ENCODE data around the gene IFTAP.

Gene IFTAP

DNA sequence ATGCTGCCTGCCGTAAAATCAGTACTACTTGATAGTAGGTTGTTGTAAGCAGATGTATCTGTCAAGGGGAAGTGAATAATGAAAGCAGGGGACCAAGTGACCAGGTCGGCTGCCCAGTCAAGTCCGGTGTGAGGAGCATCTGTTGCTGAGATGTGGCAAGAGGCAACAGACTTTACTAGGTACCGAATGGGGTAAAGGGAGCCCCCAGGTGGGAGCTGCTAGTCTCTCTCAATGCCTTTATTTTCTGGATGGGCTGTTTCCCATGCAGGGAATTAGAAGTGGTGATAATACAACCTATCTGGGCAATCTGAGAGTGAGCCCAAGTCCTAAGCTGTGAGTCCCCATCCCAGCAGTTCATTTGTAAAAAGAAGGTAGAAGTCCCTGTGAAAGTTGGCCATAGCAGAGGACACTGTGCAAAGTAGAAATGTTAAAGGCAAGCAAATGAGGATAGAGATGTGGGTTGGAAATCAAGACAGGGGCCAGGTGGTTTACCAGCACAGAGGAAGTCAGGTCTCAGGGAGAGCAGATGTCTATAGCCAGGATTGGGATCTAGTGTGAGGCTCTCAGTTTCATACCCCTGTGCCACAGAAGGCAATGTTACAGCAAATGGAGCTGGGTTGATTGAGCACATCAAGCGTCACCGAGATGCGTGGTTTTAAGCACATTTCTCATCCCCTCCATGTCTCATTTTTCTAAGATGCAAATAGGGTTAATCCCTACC lies 94.4 kb downstream of the IFTAP start:
- Histone ChIP-seq H3K27ac (ENCODE audit: low read length) (no peak overlapping the region), H3K4me3 (ENCODE audit: low read length) (no peak overlapping the region), H3K9me3 (ENCODE audit: control insufficient read depth, insufficient read depth, low read length) (no peaks in the 10 kb centered on the region), H3K27me3 (ENCODE audit: control insufficient read depth, insufficient read depth, low read length) (no peaks in the 10 kb centered on the region), H3K4me1 (ENCODE audit: control insufficient read depth, insufficient read depth, low read length) (no peaks in the 10 kb centered on the region), H3K36me3 (ENCODE audit: control insufficient read depth, insufficient read depth, low read length) (no peaks in the 10 kb centered on the region)
- no peak for DNase-seq (ENCODE audit: low read depth, low spot score)
- WGBS (ENCODE audit: insufficient coverage, insufficient read length): no CpG with 5 or more reads among the region's 7 CpGs

DNA sequence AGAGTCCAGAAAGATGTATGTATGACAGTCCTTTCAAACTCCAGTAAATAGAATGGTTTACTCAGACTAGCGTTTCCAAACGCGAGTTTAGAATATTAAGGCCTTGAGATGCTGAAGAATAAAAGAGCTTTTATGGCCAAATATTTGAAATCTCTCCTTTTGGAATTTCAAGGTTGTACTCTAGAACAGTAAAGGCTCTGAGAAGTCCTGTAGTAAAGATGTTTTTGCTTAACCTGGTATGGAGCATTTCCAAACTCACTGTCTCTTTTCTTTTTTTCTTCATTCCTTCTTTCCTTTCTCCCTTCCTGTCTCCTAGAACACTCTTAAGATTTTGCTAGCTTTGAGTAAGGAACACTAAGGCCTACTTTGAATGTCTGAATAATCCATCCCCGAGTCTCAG lies 95.1 kb downstream of the IFTAP start:
- no peak for DNase-seq (ENCODE audit: low read depth, low spot score)
- Histone ChIP-seq H3K4me3 (ENCODE audit: low read length) (no peak overlapping the region), H3K27me3 (ENCODE audit: control insufficient read depth, insufficient read depth, low read length) (no peaks in the 10 kb centered on the region), H3K36me3 (ENCODE audit: control insufficient read depth, insufficient read depth, low read length) (no peaks in the 10 kb centered on the region), H3K9me3 (ENCODE audit: control insufficient read depth, insufficient read depth, low read length) (no peaks in the 10 kb centered on the region), H3K4me1 (ENCODE audit: control insufficient read depth, insufficient read depth, low read length) (no peaks in the 10 kb centered on the region), H3K27ac (ENCODE audit: low read length) (no peak overlapping the region)
- WGBS (ENCODE audit: insufficient coverage, insufficient read length): no CpG with 5 or more reads among the region's 4 CpGs

DNA sequence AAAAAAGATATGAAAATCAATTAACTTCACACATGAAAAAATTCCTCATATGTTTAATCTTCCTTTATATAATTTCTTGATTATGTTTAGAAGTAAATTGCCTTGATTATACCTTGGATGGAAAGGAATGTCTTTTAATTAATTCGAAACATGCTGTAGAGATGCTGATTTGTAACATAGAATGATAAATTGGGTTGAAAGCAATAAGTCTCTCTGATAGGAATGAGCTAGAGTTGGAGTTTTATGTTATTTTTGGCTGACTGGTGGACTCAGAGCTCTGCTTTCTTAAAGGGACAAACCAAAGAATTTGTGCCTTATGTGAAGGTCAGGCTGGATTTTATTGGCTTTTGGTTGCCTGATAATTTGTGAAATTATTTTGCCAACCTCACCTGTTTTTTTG lies 98.4 kb downstream of the IFTAP start:
- no peaks in the 10 kb centered on the region for H3K4me1 ChIP-seq (ENCODE audit: control insufficient read depth, insufficient read depth, low read length)
- H3K4me3 ChIP-seq (ENCODE audit: low read length): no peak overlapping the region
- no CpG with 5 or more reads among the region's 1 CpG for WGBS (ENCODE audit: insufficient coverage, insufficient read length)
- DNase-seq (ENCODE audit: low read depth, low spot score): no peak
- H3K36me3 ChIP-seq (ENCODE audit: control insufficient read depth, insufficient read depth, low read length): no peaks in the 10 kb centered on the region
- H3K27me3 ChIP-seq (ENCODE audit: control insufficient read depth, insufficient read depth, low read length): no peaks in the 10 kb centered on the region
- H3K9me3 ChIP-seq (ENCODE audit: control insufficient read depth, insufficient read depth, low read length): no peaks in the 10 kb centered on the region
- no peak overlapping the region for H3K27ac ChIP-seq (ENCODE audit: low read length)

DNA sequence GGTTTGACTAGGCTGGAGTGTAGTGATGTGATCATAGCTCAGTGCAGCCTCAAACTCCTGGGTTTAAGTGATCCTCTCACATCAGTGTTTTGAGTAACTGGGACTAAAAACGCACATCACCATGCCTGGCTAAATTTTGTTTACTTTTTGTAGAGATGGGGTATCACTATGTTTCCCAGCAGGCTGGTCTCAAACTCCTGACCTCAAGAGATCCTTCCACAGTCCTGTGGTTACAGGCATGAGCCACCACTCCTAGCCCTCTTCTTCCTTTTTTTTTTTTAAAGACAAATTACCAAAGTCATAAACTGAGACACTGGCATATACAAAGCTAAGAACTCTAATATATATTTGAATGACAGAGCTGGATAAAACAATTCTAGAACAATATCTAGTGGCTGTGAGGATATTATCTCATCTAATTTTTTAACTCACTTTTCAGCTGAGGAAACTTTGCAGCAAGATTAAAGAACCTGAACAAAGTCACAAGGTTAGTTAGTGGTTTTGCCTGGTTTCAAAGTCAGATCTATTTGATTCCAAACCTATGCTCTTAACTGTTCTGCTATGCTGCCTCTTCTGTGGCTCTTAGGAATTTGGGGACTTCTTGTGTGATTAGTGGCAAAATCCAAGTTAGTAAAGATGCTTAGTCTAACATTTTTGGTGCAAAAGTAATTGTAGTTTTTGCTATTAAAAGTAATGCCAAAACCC lies 99.0 kb downstream of the IFTAP start:
- no peaks in the 10 kb centered on the region for H3K9me3 ChIP-seq (ENCODE audit: control insufficient read depth, insufficient read depth, low read length)
- no peak overlapping the region for H3K27ac ChIP-seq (ENCODE audit: low read length)
- no peaks in the 10 kb centered on the region for H3K4me1 ChIP-seq (ENCODE audit: control insufficient read depth, insufficient read depth, low read length)
- WGBS (ENCODE audit: insufficient coverage, insufficient read length): no CpG with 5 or more reads among the region's 1 CpG
- H3K4me3 ChIP-seq (ENCODE audit: low read length): no peak overlapping the region
- no peak for DNase-seq (ENCODE audit: low read depth, low spot score)
- no peaks in the 10 kb centered on the region for H3K27me3 ChIP-seq (ENCODE audit: control insufficient read depth, insufficient read depth, low read length)
- H3K36me3 ChIP-seq (ENCODE audit: control insufficient read depth, insufficient read depth, low read length): no peaks in the 10 kb centered on the region

DNA sequence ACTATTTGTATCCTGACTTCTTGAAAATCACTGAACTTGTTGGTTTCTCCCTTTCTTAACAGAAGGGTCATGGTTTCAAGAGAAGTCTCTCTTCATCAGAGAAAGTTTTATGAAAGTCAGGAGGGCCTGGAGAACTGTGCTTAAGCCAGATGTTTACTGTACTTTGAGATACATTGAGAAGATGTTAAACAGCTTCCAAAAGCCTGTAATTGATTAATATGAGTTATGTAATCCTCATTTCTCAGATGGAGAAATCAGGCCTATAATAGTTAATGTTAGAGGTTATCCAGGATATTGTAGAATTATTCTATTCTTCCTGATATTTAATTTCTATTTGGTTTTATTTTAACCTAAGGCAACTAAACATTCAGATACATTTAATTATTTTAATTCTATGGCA lies 100.8 kb downstream of the IFTAP start:
- H3K4me3 ChIP-seq (ENCODE audit: low read length): no peak overlapping the region
- H3K27me3 ChIP-seq (ENCODE audit: control insufficient read depth, insufficient read depth, low read length): no peaks in the 10 kb centered on the region
- H3K4me1 ChIP-seq (ENCODE audit: control insufficient read depth, insufficient read depth, low read length): no peaks in the 10 kb centered on the region
- H3K36me3 ChIP-seq (ENCODE audit: control insufficient read depth, insufficient read depth, low read length): no peaks in the 10 kb centered on the region
- no peaks in the 10 kb centered on the region for H3K9me3 ChIP-seq (ENCODE audit: control insufficient read depth, insufficient read depth, low read length)
- no peak overlapping the region for H3K27ac ChIP-seq (ENCODE audit: low read length)
- no peak for DNase-seq (ENCODE audit: low read depth, low spot score)

DNA sequence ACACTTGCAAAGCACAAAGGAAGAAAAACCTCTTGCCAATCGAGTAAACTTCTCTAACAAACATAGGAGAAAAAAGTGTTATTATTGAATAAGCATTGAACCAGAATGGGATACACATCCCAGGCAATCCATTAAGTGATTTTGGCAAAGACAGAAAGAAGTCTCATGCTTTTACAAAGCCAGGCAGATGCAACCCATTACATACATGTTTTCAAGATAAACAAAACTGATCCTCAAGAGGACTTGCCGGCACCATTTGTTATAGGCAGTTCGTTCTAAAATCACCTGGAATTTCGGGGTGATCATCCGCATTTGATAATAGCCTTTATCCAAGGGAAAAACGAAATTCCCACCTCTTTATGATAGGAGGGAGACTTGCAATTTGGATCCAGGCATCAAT lies 101.3 kb downstream of the IFTAP start:
- Histone ChIP-seq H3K27ac (ENCODE audit: low read length) (no peak overlapping the region), H3K4me3 (ENCODE audit: low read length) (no peak overlapping the region), H3K36me3 (ENCODE audit: control insufficient read depth, insufficient read depth, low read length) (no peaks in the 10 kb centered on the region), H3K4me1 (ENCODE audit: control insufficient read depth, insufficient read depth, low read length) (peaks cover 3% of the 10 kb centered on the region; the same call in 1 of the 2 replicates), H3K27me3 (ENCODE audit: control insufficient read depth, insufficient read depth, low read length) (no peaks in the 10 kb centered on the region), H3K9me3 (ENCODE audit: control insufficient read depth, insufficient read depth, low read length) (no peaks in the 10 kb centered on the region)
- no CpG with 5 or more reads among the region's 6 CpGs for WGBS (ENCODE audit: insufficient coverage, insufficient read length)
- DNase-seq (ENCODE audit: low read depth, low spot score): no peak

DNA sequence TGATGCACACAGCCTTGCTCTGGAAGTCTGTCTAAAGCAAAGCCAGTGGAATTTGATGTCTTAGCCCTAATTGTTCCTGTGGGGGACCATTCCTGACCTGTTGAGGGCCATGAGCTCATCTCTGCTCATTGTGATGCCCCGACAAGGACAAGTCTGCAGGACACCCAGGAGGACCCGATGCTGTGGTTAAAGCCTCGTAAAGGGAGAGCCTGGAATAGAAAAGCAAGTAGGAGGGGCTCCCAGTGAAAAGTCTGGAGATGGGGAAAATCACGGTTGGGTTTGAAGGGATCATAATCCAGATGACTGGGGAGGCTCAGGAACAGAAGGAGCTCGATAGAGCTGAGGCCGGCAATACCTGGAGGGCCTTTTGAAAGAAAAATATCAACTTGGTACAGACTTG lies 102.2 kb downstream of the IFTAP start:
- no peak overlapping the region for H3K27ac ChIP-seq (ENCODE audit: low read length)
- DNase-seq (ENCODE audit: low read depth, low spot score): no peak
- no peaks in the 10 kb centered on the region for H3K36me3 ChIP-seq (ENCODE audit: control insufficient read depth, insufficient read depth, low read length)
- no peaks in the 10 kb centered on the region for H3K9me3 ChIP-seq (ENCODE audit: control insufficient read depth, insufficient read depth, low read length)
- H3K4me3 ChIP-seq (ENCODE audit: low read length): no peak overlapping the region
- no peaks in the 10 kb centered on the region for H3K27me3 ChIP-seq (ENCODE audit: control insufficient read depth, insufficient read depth, low read length)
- H3K4me1 ChIP-seq (ENCODE audit: control insufficient read depth, insufficient read depth, low read length): peaks cover 3% of the 10 kb centered on the region; the same call in 1 of the 2 replicates
- WGBS (ENCODE audit: insufficient coverage, insufficient read length): no CpG with 5 or more reads among the region's 6 CpGs

DNA sequence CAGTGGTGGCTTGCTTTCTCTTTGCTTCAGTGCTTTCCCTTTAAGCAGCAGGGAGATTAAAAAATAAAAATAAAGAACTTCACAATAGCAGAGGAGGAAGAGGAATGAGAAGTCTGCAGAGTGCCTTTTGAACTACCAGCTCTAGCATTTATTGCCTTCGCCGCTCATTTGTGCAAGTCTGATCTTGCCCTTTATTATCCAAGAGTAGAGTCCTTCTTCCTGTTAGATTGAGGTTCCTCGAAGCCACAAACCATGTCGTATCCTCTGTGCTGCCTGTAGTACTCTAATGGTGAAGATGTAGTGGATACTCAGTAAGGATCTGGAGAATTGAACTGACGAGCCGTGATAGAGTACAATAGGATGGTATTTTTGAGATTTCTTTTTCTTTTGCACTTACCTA lies 105.0 kb downstream of the IFTAP start:
- H3K27ac ChIP-seq (ENCODE audit: low read length): no peak overlapping the region
- no peaks in the 10 kb centered on the region for H3K36me3 ChIP-seq (ENCODE audit: control insufficient read depth, insufficient read depth, low read length)
- H3K27me3 ChIP-seq (ENCODE audit: control insufficient read depth, insufficient read depth, low read length): no peaks in the 10 kb centered on the region
- no CpG with 5 or more reads among the region's 6 CpGs for WGBS (ENCODE audit: insufficient coverage, insufficient read length)
- no peaks in the 10 kb centered on the region for H3K9me3 ChIP-seq (ENCODE audit: control insufficient read depth, insufficient read depth, low read length)
- DNase-seq (ENCODE audit: low read depth, low spot score): no peak
- H3K4me1 ChIP-seq (ENCODE audit: control insufficient read depth, insufficient read depth, low read length): peaks cover 3% of the 10 kb centered on the region
- H3K4me3 ChIP-seq (ENCODE audit: low read length): no peak overlapping the region

DNA sequence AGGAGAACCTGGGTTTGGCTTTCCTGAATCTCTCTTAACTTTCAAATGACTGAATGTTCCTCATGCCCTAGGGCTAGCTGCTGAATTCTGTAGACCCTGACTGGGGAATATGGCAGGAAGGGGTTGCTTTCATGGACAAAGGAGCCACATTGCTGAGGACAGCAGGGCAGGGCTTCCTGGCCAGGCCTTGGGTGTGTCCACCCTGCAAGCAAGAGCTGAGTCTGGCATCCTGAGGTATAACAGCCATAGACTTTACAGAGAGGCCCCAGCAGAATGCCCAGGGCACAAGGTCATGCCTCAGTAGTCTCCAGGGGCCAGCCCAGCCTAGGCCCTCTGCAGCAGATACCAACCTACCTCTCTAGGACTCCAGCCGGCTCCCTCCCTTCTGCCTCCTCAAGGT lies 105.9 kb downstream of the IFTAP start:
- H3K9me3 ChIP-seq (ENCODE audit: control insufficient read depth, insufficient read depth, low read length): no peaks in the 10 kb centered on the region
- no CpG with 5 or more reads among the region's 1 CpG for WGBS (ENCODE audit: insufficient coverage, insufficient read length)
- H3K4me1 ChIP-seq (ENCODE audit: control insufficient read depth, insufficient read depth, low read length): peaks cover 3% of the 10 kb centered on the region

DNA sequence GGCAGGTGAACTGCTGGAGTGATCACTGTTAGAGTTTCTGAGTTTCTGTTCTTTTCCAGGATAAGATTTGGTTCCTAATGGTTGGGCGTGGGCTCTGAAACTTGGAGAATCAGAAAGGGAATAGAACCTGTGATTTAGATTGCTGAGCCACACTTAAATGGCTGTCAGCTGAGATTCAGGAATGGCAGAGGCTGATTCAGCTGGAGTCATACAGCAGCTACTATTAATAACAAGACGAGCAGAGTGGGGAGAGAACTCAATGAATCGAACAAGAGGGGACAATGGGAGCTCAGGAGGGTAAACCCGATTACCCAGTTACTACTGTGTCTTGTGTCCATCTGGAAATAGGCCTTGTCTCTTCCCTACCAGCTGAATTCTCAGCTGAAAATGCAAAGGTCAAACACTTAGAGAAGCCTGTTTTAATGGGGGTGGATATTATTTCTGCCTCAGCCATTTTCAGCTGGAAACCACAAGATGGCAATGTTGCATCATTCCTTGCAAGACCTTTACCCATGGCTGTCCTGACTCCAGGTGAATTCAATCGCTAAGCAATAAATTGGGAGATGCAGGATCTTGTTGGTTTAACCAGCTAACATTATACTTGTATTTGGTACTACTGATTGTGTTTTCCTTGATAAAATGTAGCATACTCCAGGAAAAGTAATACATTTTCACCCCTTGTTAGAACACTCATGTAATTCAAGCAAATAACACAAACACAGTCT lies 108.2 kb downstream of the IFTAP start:
- H3K36me3 ChIP-seq (ENCODE audit: control insufficient read depth, insufficient read depth, low read length): no peaks in the 10 kb centered on the region
- H3K4me3 ChIP-seq (ENCODE audit: low read length): no peak overlapping the region
- WGBS (ENCODE audit: insufficient coverage, insufficient read length): no CpG with 5 or more reads among the region's 5 CpGs
- no peak overlapping the region for H3K27ac ChIP-seq (ENCODE audit: low read length)
- no peaks in the 10 kb centered on the region for H3K9me3 ChIP-seq (ENCODE audit: control insufficient read depth, insufficient read depth, low read length)
- peaks cover 3% of the 10 kb centered on the region for H3K4me1 ChIP-seq (ENCODE audit: control insufficient read depth, insufficient read depth, low read length)
- peak; percentile 77 for DNase-seq (ENCODE audit: low read depth, low spot score)
- H3K27me3 ChIP-seq (ENCODE audit: control insufficient read depth, insufficient read depth, low read length): no peaks in the 10 kb centered on the region

More for the DNA sequence above, 105.9 kb downstream of the IFTAP start:
- no peak overlapping the region for H3K4me3 ChIP-seq (ENCODE audit: low read length)
- DNase-seq (ENCODE audit: low read depth, low spot score): no peak
- no peak overlapping the region for H3K27ac ChIP-seq (ENCODE audit: low read length)
- no peaks in the 10 kb centered on the region for H3K36me3 ChIP-seq (ENCODE audit: control insufficient read depth, insufficient read depth, low read length)
- H3K27me3 ChIP-seq (ENCODE audit: control insufficient read depth, insufficient read depth, low read length): no peaks in the 10 kb centered on the region
